ENCODE measurements around the gene DCST1.

The DCST1 gene

GRCh38 chr1:155013632-155014031 is 20.0 kb upstream of the DCST1 start:
- TF ChIP-seq FOXP2 (optimal IDR thresholded peaks at IDR 0.05; ENCODE audit: borderline replicate concordance, extremely low read depth, extremely low read length, insufficient read depth) (no peak), POLR2AphosphoS5 (IDR thresholded peaks at IDR 0.05; ENCODE audit: low read depth, low read length) (no peak), SIN3A (IDR thresholded peaks at IDR 0.05; ENCODE audit: borderline replicate concordance, insufficient read depth, low read length) (no peak), REST (IDR thresholded peaks at IDR 0.05; ENCODE audit: insufficient read depth in 1 of 2, low read depth in 2 of 2, low read length in 2 of 2) (no peak), TAF1 (IDR thresholded peaks at IDR 0.05; ENCODE audit: borderline replicate concordance, insufficient read depth, low read length) (no peak)

- TF ChIP-seq FOXP2 (optimal IDR thresholded peaks at IDR 0.05; ENCODE audit: borderline replicate concordance, extremely low read depth, extremely low read length, insufficient read depth) (no peak), REST (IDR thresholded peaks at IDR 0.05; ENCODE audit: insufficient read depth in 1 of 2, low read depth in 2 of 2, low read length in 2 of 2) (no peak), TAF1 (IDR thresholded peaks at IDR 0.05; ENCODE audit: borderline replicate concordance, insufficient read depth, low read length) (no peak), POLR2AphosphoS5 (IDR thresholded peaks at IDR 0.05; ENCODE audit: low read depth, low read length) (no peak), SIN3A (IDR thresholded peaks at IDR 0.05; ENCODE audit: borderline replicate concordance, insufficient read depth, low read length) (no peak)
These were observed 18.7 kb upstream of the DCST1 start for GRCh38 chr1:155014709-155015508.

GRCh38 chr1:155015527-155016230 is 17.9 kb upstream of the DCST1 start:
- no peak for TF ChIP-seq TAF1 (IDR thresholded peaks at IDR 0.05; ENCODE audit: borderline replicate concordance, insufficient read depth, low read length)
- TF ChIP-seq POLR2AphosphoS5 (IDR thresholded peaks at IDR 0.05; ENCODE audit: low read depth, low read length): no peak
- no peak for TF ChIP-seq SIN3A (IDR thresholded peaks at IDR 0.05; ENCODE audit: borderline replicate concordance, insufficient read depth, low read length)

GRCh38 chr1:155016231-155016831 is 17.3 kb upstream of the DCST1 start:
- TF ChIP-seq TAF1 (IDR thresholded peaks at IDR 0.05; ENCODE audit: borderline replicate concordance, insufficient read depth, low read length): no peak
- TF ChIP-seq REST (IDR thresholded peaks at IDR 0.05; ENCODE audit: insufficient read depth in 1 of 2, low read depth in 2 of 2, low read length in 2 of 2): no peak
- no peak for TF ChIP-seq SIN3A (IDR thresholded peaks at IDR 0.05; ENCODE audit: borderline replicate concordance, insufficient read depth, low read length)
- no peak for TF ChIP-seq FOXP2 (optimal IDR thresholded peaks at IDR 0.05; ENCODE audit: borderline replicate concordance, extremely low read depth, extremely low read length, insufficient read depth)
- TF ChIP-seq POLR2AphosphoS5 (IDR thresholded peaks at IDR 0.05; ENCODE audit: low read depth, low read length): no peak; the same call in 1 of the 2 replicates

All from PFSK-1 (cell line).